GM19372 (cell line): ENCODE measurements around the gene ATP10A.
"Not testable (repeated sequence)": the region's sequence is repeated elsewhere in the genome, so short reads cannot be mapped to it uniquely, and the experiment has no call there.

Experiments used
- ATAC-seq: cut with Tn5 transposase; IDR thresholded peaks from one replicate; pipeline ENCODE4 v1.9.1; 2021; ENCODE audit warnings: mild to moderate bottlenecking, low read depth, moderate library complexity; ENCODE audit not compliant: unreplicated experiment

Gene ATP10A

GRCh38 chr15:25777037-25777436 lies 86.1 kb downstream of the ATP10A start:
- no peak for ATAC-seq

- no peak for ATAC-seq
Observed at GRCh38 chr15:25776071-25776746, 86.9 kb downstream of the ATP10A start.

- peak; percentile 57 for ATAC-seq
Observed at GRCh38 chr15:25775317-25775912, 87.7 kb downstream of the ATP10A start.

GRCh38 chr15:25774871-25775270 lies 88.3 kb downstream of the ATP10A start:
- ATAC-seq: no peak

- ATAC-seq: no peak
Observed at GRCh38 chr15:25773248-25773647, 89.9 kb downstream of the ATP10A start.

GRCh38 chr15:25772500-25772899 lies 90.6 kb downstream of the ATP10A start:
- no peak for ATAC-seq

GRCh38 chr15:25771736-25772135 lies 91.4 kb downstream of the ATP10A start:
- ATAC-seq: not testable (repeated sequence)

GRCh38 chr15:25771338-25771706 lies 91.8 kb downstream of the ATP10A start:
- no peak for ATAC-seq

- no peak for ATAC-seq
Observed at GRCh38 chr15:25770618-25771337, 92.3 kb downstream of the ATP10A start.

- ATAC-seq: no peak
Observed at GRCh38 chr15:25770031-25770430, 93.1 kb downstream of the ATP10A start.

GRCh38 chr15:25768271-25768670 lies 94.9 kb downstream of the ATP10A start:
- ATAC-seq: no peak

- ATAC-seq: no peak
Observed at GRCh38 chr15:25767356-25768151, 95.6 kb downstream of the ATP10A start.

GRCh38 chr15:25766417-25766816 lies 96.7 kb downstream of the ATP10A start:
- no peak for ATAC-seq

GRCh38 chr15:25764980-25765735 lies 98.0 kb downstream of the ATP10A start:
- no peak for ATAC-seq

GRCh38 chr15:25763954-25764353 lies 99.2 kb downstream of the ATP10A start:
- ATAC-seq: no peak

- no peak for ATAC-seq
Observed at GRCh38 chr15:25763331-25763751, 99.8 kb downstream of the ATP10A start.

GRCh38 chr15:25761971-25762662 lies 101.0 kb downstream of the ATP10A start:
- ATAC-seq: no peak

GRCh38 chr15:25759421-25759820 lies 103.7 kb downstream of the ATP10A start:
- ATAC-seq: no peak

- ATAC-seq: not testable (repeated sequence)
Observed at GRCh38 chr15:25758612-25759011, 104.5 kb downstream of the ATP10A start.
